ENCODE measurements around the gene TSPAN32. TPM values are rescaled to one million over a fixed set of nuclear protein-coding genes. Genes with fewer than 3 reads are reported as not detected.

The TSPAN32 gene
- total RNA-seq, 1 experiment from 2014 or later, result not detected

DNA sequence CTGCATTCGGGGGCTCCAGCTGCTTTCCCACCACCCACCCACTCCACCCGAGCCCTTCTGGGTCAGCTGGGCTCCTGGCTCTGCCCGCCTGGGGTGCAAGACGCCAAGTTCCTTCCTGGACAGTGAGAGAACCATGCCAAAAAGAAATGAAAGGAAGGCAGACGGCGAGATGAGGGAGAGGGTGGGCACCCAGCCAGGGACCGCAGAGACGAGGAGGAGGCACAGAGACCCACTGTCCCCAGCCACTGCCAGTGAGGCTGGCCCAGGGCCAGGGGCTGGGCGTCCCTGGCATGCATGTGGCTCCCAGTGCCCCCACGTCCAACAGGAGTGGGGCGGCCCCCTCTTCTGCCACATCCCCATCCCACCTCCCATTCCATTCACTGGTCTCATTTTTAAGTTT lies 64.5 kb downstream of the TSPAN32 start:
- Histone ChIP-seq H3K9me2 (ENCODE audit: insufficient read depth) (no peaks in the 10 kb centered on the region), H4K20me1 (ENCODE audit: insufficient read depth) (no peaks in the 10 kb centered on the region), H3K4me1 (ENCODE audit: control insufficient read depth in 1 of 2, insufficient read depth in 2 of 2, low read length in 2 of 2) (no peaks in the 10 kb centered on the region), H3K79me2 (ENCODE audit: insufficient read depth, low read length) (no peaks in the 10 kb centered on the region), H3K36me3 (ENCODE audit: control insufficient read depth in 1 of 2, insufficient read depth in 2 of 2, low read length in 2 of 2) (no peaks in the 10 kb centered on the region), H2AFZ (ENCODE audit: low read depth, low read length, poor library complexity, severe bottlenecking) (no peak overlapping the region), H3K27ac (ENCODE audit: low read depth, low read length) (no peak overlapping the region), H3K4me2 (ENCODE audit: low read length) (no peak overlapping the region), H3K9ac (ENCODE audit: low read length) (no peak overlapping the region), H3K27me3 (ENCODE audit: insufficient read depth, low read length) (0 out of 2 replicates have a peak, but pooled peaks cover 5% of the 10 kb centered on the region), H3K9me3 (ENCODE audit: control insufficient read depth in 1 of 2, insufficient read depth in 1 of 2, low read depth in 1 of 2, low read length in 2 of 2) (no peaks in the 10 kb centered on the region), H3K4me3 (replicated peaks in 1 of 2; ENCODE audit: low read depth in 1 of 2, low read length in 2 of 2) (no peak overlapping the region)
- ATAC-seq (no peak), DNase-seq (ENCODE audit: low read depth, low spot score) (no peak)
- POLR2A ChIA-PET, result interaction anchor here (2.8 kb wide), 1 partner anchor 11 kb away, joined by 14 read pairs; the partner anchor contains the start of gene CD81
- no TSS peak for BruUV-seq (replicated peaks)
- no peak for TF ChIP-seq SIN3A (IDR thresholded peaks at IDR 0.05; ENCODE audit: low read depth)
- no peak for TF ChIP-seq SP1 (IDR thresholded peaks at IDR 0.05; ENCODE audit: low read depth)
- TF ChIP-seq, protein P1, sequence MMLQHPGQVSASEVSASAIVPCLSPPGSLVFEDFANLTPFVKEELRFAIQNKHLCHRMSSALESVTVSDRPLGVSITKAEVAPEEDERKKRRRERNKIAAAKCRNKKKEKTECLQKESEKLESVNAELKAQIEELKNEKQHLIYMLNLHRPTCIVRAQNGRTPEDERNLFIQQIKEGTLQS (IDR thresholded peaks at IDR 0.05), result no peak
- no peak for TF ChIP-seq ZNF274 (IDR thresholded peaks at IDR 0.05; ENCODE audit: low read depth, low read length)
- TF ChIP-seq ELF1 (IDR thresholded peaks at IDR 0.05; ENCODE audit: borderline replicate concordance, low read depth), result no peak
- no peak for TF ChIP-seq POLR2AphosphoS5 (IDR thresholded peaks at IDR 0.05; ENCODE audit: low read depth, low read length)
- TF ChIP-seq EZH2 (IDR thresholded peaks at IDR 0.05), result no peak
- TF ChIP-seq CEBPB (IDR thresholded peaks at IDR 0.05; ENCODE audit: low read depth), result no peak
- no peak for TF ChIP-seq CTCF (IDR thresholded peaks at IDR 0.05 in 2 of 3, conservative IDR thresholded peaks at IDR 0.05 in 1 of 3; ENCODE audit: borderline replicate concordance in 1 of 3, insufficient read depth in 1 of 3, low read depth in 2 of 3, low read length in 2 of 3)
- TF ChIP-seq POLR2A (IDR thresholded peaks at IDR 0.05; ENCODE audit: borderline replicate concordance, extremely low read depth, insufficient read depth, insufficient read length), result no peak
- TF ChIP-seq YY1 (IDR thresholded peaks at IDR 0.05; ENCODE audit: extremely low read depth, insufficient replicate concordance, low read depth, low read length), result no peak
- no peak for TF ChIP-seq RAD21 (IDR thresholded peaks at IDR 0.05; ENCODE audit: low read depth)
- no peak for TF ChIP-seq ZFX (IDR thresholded peaks at IDR 0.05)
- TF ChIP-seq SRF (IDR thresholded peaks at IDR 0.05; ENCODE audit: low read depth), result no peak
- no peak for TF ChIP-seq EGR1 (IDR thresholded peaks at IDR 0.05; ENCODE audit: low read depth)
- no peak for TF ChIP-seq ZBTB33 (IDR thresholded peaks at IDR 0.05; ENCODE audit: extremely low read depth, insufficient replicate concordance, low read length)
- CTCF ChIA-PET, result interaction anchor here (0.6 kb wide), 1 partner anchor 211 kb away, joined by 3 read pairs; no protein-coding TSS in a partner anchor
- intact Hi-C loops (cut with micrococcal nuclease), result no loop called here
- RAD21 ChIA-PET (ENCODE audit: low non-redundant PET in 1 of 2, low total read pairs in 2 of 2, uncharacterized antibody in 2 of 2, unreplicated experiment in 2 of 2), result no interaction called here

Measured in HCT116 (cell line).